SK-N-SH treated with all-trans-retinoic acid at 6 μM for 48 hours (cell line): Measurements from ENCODE around the gene STARD10.
A peak's percentile ranks its signal among the peaks of the same experiment; 100 is the strongest.
"Not testable (repeated sequence)": the region's sequence is repeated elsewhere in the genome, so short reads cannot be mapped to it uniquely, and the experiment has no call there.

Experiments used
- ATAC-seq: fragments of 200-7000 bp; cut with Tn5 transposase; 3 replicates; pipeline ENCODE4 v1.9.1; 2020; ENCODE audit warnings: mild to moderate bottlenecking, moderate library complexity
- ARNTL ChIP-seq: fragments of 450-650 bp; formaldehyde crosslinking; IDR thresholded peaks from 2 replicates; pipeline ENCODE4 v1.5.0; 2020; ENCODE audit warnings: low read depth, mild to moderate bottlenecking, moderate library complexity, borderline replicate concordance
- BACH2 ChIP-seq: fragments of 250-450 bp; sonication (Bioruptor Pico); IDR thresholded peaks from 2 replicates; pipeline ENCODE4 v1.9.0; 2021; ENCODE audit warnings: mild to moderate bottlenecking, borderline replicate concordance
- CSDC2 ChIP-seq: fragments of 250-450 bp; sonication (Bioruptor Pico); IDR thresholded peaks from 2 replicates; pipeline ENCODE4 v1.5.0; 2020; ENCODE audit warnings: mild to moderate bottlenecking, moderate library complexity
- CSRNP3 ChIP-seq: fragments of 250-450 bp; sonication (Bioruptor Pico); IDR thresholded peaks from 2 replicates; pipeline ENCODE4 v1.5.1; 2021; ENCODE audit warnings: mild to moderate bottlenecking, moderate library complexity
- GLIS3 ChIP-seq: fragments of 250-450 bp; sonication (Bioruptor Pico); IDR thresholded peaks from 2 replicates; pipeline ENCODE4 v1.5.0; 2020; ENCODE audit warnings: mild to moderate bottlenecking, moderate library complexity
- OSR1 ChIP-seq: fragments of 250-450 bp; sonication (Bioruptor Pico); IDR thresholded peaks from 2 replicates; pipeline ENCODE4 v1.8.0; 2022; ENCODE audit warnings: moderate library complexity, mild to moderate bottlenecking, inconsistent platforms
- PPARA ChIP-seq: fragments of 250-450 bp; sonication (Bioruptor Pico); IDR thresholded peaks from 2 replicates; pipeline ENCODE4 v1.5.0; 2020; ENCODE audit warnings: mild to moderate bottlenecking, borderline replicate concordance
- TOX ChIP-seq: fragments of 250-450 bp; sonication (Bioruptor Pico); IDR thresholded peaks from 2 replicates; pipeline ENCODE4 v1.8.0; 2021; ENCODE audit warnings: mild to moderate bottlenecking, moderate library complexity, borderline replicate concordance
- TSHZ2 ChIP-seq: fragments of 250-450 bp; sonication (Bioruptor Pico); IDR thresholded peaks from 2 replicates; pipeline ENCODE4 v1.5.0; 2020; ENCODE audit warnings: mild to moderate bottlenecking, moderate library complexity
- ZC3H10 ChIP-seq: fragments of 250-450 bp; sonication (Bioruptor Pico); IDR thresholded peaks from 2 replicates; pipeline ENCODE4 v1.5.1; 2021; ENCODE audit warnings: mild to moderate bottlenecking, moderate library complexity
- ZFP3 ChIP-seq: fragments of 250-450 bp; sonication (Bioruptor Pico); IDR thresholded peaks from 2 replicates; pipeline ENCODE4 v1.5.0; 2020; ENCODE audit warnings: mild to moderate bottlenecking, moderate library complexity
- ZNF565 ChIP-seq: fragments of 450-650 bp; formaldehyde crosslinking; conservative IDR thresholded peaks from 2 replicates; pipeline ENCODE4 v1.5.0; 2020; ENCODE audit warnings: low read depth, mild to moderate bottlenecking, moderate library complexity
- ZNF8 ChIP-seq: fragments of 450-650 bp; formaldehyde crosslinking; IDR thresholded peaks from 2 replicates; pipeline ENCODE4 v1.5.0; 2020; ENCODE audit warnings: mild to moderate bottlenecking, moderate library complexity
- TF ChIP-seq, protein P1 (sequence below): fragments of 250-450 bp; sonication (Bioruptor Pico); IDR thresholded peaks from 2 replicates; pipeline ENCODE4 v1.5.1; 2020; ENCODE audit warnings: low read depth, mild to moderate bottlenecking, moderate library complexity
- TF ChIP-seq, protein P2 (sequence below): fragments of 250-450 bp; sonication (Bioruptor Pico); IDR thresholded peaks from 2 replicates; pipeline ENCODE4 v1.8.0; 2021; ENCODE audit warnings: low read depth, mild to moderate bottlenecking, moderate library complexity, borderline replicate concordance

STARD10 gene

GRCh38 chr11:72813740-72814285, 20.0 kb upstream of the STARD10 start:
- TF ChIP-seq ZNF8 (CRISPR knock-in tag), result 0 out of 2 replicates have a peak, but pooled peaks have one; percentile 41
- TF ChIP-seq GLIS3, result no peak
- peak; percentile 87 for TF ChIP-seq ZFP3 (CRISPR knock-in tag)
- peak; percentile 77 for ATAC-seq

- TF ChIP-seq ZNF8 (CRISPR knock-in tag) (no peak), GLIS3 (no peak), PPARA (CRISPR knock-in tag) (no peak), ARNTL (CRISPR knock-in tag) (no peak), OSR1 (CRISPR knock-in tag) (no peak), CSDC2 (CRISPR knock-in tag) (no peak), ZC3H10 (CRISPR knock-in tag) (no peak), CSRNP3 (no peak)
- TF ChIP-seq, protein P1, sequence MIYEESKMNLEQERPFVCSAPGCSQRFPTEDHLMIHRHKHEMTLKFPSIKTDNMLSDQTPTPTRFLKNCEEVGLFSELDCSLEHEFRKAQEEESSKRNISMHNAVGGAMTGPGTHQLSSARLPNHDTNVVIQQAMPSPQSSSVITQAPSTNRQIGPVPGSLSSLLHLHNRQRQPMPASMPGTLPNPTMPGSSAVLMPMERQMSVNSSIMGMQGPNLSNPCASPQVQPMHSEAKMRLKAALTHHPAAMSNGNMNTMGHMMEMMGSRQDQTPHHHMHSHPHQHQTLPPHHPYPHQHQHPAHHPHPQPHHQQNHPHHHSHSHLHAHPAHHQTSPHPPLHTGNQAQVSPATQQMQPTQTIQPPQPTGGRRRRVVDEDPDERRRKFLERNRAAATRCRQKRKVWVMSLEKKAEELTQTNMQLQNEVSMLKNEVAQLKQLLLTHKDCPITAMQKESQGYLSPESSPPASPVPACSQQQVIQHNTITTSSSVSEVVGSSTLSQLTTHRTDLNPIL, result no peak
- peak; percentile 56 for ATAC-seq
These were observed 19.3 kb upstream of the STARD10 start for GRCh38 chr11:72812967-72813739.

DNA sequence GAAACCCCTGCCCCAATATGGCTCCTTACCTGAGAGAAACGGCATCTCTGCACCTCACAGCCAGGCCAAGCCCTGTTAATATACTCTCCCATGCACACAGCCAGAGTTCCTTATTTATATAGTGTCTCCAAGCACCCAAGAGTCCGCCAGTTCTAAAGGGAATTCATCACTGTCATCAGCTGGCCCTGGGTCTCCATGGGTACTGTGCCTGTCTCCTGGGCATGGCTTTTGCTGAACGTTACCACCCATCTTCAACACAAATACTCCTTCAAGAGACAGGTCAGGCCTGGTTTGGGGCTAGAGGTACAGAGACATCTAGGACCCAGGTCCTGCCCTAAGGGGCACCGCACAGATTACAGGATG, 18.7 kb upstream of the STARD10 start:
- ATAC-seq, result peak; percentile 0; the same call in 1 of the 3 replicates
- TF ChIP-seq OSR1 (CRISPR knock-in tag) (no peak), ZNF565 (CRISPR knock-in tag) (no peak), ZC3H10 (CRISPR knock-in tag) (no peak), TOX (CRISPR knock-in tag) (no peak), TSHZ2 (CRISPR knock-in tag) (no peak), BACH2 (no peak)
- TF ChIP-seq, protein P1, result no peak
- TF ChIP-seq, protein P2, sequence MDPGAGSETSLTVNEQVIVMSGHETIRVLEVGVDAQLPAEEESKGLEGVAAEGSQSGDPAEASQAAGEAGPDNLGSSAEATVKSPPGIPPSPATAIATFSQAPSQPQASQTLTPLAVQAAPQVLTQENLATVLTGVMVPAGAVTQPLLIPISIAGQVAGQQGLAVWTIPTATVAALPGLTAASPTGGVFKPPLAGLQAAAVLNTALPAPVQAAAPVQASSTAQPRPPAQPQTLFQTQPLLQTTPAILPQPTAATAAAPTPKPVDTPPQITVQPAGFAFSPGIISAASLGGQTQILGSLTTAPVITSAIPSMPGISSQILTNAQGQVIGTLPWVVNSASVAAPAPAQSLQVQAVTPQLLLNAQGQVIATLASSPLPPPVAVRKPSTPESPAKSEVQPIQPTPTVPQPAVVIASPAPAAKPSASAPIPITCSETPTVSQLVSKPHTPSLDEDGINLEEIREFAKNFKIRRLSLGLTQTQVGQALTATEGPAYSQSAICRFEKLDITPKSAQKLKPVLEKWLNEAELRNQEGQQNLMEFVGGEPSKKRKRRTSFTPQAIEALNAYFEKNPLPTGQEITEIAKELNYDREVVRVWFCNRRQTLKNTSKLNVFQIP, result no peak

- not testable (repeated sequence) for ATAC-seq
These were observed 17.8 kb upstream of the STARD10 start for GRCh38 chr11:72811686-72812085.

- no peak for TF ChIP-seq GLIS3
- no peak for ATAC-seq
These were observed 14.5 kb upstream of the STARD10 start for GRCh38 chr11:72808331-72808798.
